ENCODE measurements around the gene CGREF1. TPM values are rescaled to one million over a fixed set of nuclear protein-coding genes. Genes with fewer than 3 reads are reported as not detected.
A peak's percentile ranks its signal among the peaks of the same experiment; 100 is the strongest.

CGREF1 gene
- total and polyA plus RNA-seq, 4 donors = 19.0 to 55.3 (median 35.4) TPM

- H3K36me3 ChIP-seq (ENCODE audit: control insufficient read depth, insufficient read depth, low read length) = peaks cover 39% of the 10 kb centered on the region
- no peak overlapping the region for H3K4me3 ChIP-seq (ENCODE audit: low read depth, low read length)
- no peak for DNase-seq (ENCODE audit: low read depth in 4 of 6, low spot score in 6 of 6)
- H3K27me3 ChIP-seq (ENCODE audit: control insufficient read depth, insufficient read depth, low read length) = no peaks in the 10 kb centered on the region
- H3K27ac ChIP-seq (ENCODE audit: low read depth, low read length) = no peak overlapping the region
- H3K9me3 ChIP-seq (ENCODE audit: control insufficient read depth, insufficient read depth, low read length) = no peaks in the 10 kb centered on the region
- peaks cover 17% of the 10 kb centered on the region for H3K4me1 ChIP-seq (ENCODE audit: control insufficient read depth, insufficient read depth, low read length)
- 69% methylated on average over 3 of the region's 3 CpGs for WGBS (ENCODE audit: insufficient coverage)
Measured at GRCh38 chr2:27096748-27097297, 22.1 kb downstream of the CGREF1 start.

DNA sequence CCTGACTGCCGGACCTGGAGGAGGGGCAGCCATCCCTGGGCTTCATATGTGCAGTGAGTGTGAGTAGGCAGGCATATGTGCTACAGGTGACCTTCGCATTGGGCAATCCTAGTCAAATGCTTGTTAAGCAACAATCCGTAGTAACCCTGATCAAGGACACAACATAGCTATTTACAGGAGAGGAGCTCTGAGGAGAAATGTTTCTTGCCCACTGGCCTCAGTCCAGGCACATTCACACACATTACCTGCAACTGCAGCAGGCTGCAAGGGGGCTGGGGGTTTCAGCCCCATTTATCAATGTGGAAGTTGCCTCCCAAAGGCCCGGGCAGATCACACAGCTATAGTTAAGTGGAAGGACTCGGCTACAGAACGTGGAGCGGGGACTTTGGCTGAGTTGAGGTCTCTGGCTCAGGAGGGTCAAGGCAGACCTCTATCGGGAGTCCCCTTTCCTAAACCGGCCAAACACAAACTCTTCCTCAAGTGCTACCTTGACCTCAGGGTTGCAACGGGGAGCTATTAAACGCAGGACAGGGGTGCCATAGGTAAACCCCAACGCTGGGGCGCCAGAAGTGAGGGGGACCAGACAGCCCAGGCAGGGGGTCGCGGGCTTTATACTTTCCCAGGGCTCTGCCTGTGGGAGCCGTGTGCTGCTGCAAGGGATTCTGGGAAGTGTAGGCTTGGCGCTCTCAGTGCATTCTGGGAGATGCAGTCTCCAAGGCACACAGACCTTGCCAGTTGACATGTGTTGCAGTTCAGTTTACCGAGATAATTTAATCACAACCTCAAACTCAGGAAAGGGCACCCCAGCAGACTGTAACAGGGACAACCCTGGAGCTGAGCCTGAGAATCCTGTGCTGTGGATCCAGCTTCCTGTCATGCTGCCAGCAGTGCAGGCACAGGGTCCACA, 22.9 kb downstream of the CGREF1 start:
- H3K27me3 ChIP-seq (ENCODE audit: control insufficient read depth, insufficient read depth, low read length) = no peaks in the 10 kb centered on the region
- H3K36me3 ChIP-seq (ENCODE audit: control insufficient read depth, insufficient read depth, low read length) = peaks cover 33% of the 10 kb centered on the region
- H3K4me1 ChIP-seq (ENCODE audit: control insufficient read depth, insufficient read depth, low read length) = peaks cover 18% of the 10 kb centered on the region
- 14% methylated on average over 14 of the region's 18 CpGs for WGBS (ENCODE audit: insufficient coverage)
- H3K4me3 ChIP-seq (ENCODE audit: low read depth, low read length) = peak overlapping the region; percentile 31
- DNase-seq (ENCODE audit: low read depth in 4 of 6, low spot score in 6 of 6) = peak in 4 of 6 donors; percentile 54 to 92 (median 78)
- H3K27ac ChIP-seq (ENCODE audit: low read depth, low read length) = no peak overlapping the region
- H3K9me3 ChIP-seq (ENCODE audit: control insufficient read depth, insufficient read depth, low read length) = no peaks in the 10 kb centered on the region

GRCh38 chr2:27095427-27095744, 23.5 kb downstream of the CGREF1 start:
- Histone ChIP-seq H3K27me3 (ENCODE audit: control insufficient read depth, insufficient read depth, low read length) (no peaks in the 10 kb centered on the region), H3K4me3 (ENCODE audit: low read depth, low read length) (no peak overlapping the region), H3K4me1 (ENCODE audit: control insufficient read depth, insufficient read depth, low read length) (peaks cover 18% of the 10 kb centered on the region), H3K36me3 (ENCODE audit: control insufficient read depth, insufficient read depth, low read length) (peaks cover 29% of the 10 kb centered on the region), H3K9me3 (ENCODE audit: control insufficient read depth, insufficient read depth, low read length) (no peaks in the 10 kb centered on the region), H3K27ac (ENCODE audit: low read depth, low read length) (no peak overlapping the region)
- WGBS (ENCODE audit: insufficient coverage) = 86% methylated on average over 2 of the region's 2 CpGs
- no peak for DNase-seq (ENCODE audit: low read depth in 4 of 6, low spot score in 6 of 6)

- DNase-seq (ENCODE audit: low read depth in 4 of 6, low spot score in 6 of 6) = no peak
- Histone ChIP-seq H3K36me3 (ENCODE audit: control insufficient read depth, insufficient read depth, low read length) (peaks cover 21% of the 10 kb centered on the region), H3K4me1 (ENCODE audit: control insufficient read depth, insufficient read depth, low read length) (peaks cover 20% of the 10 kb centered on the region), H3K27ac (ENCODE audit: low read depth, low read length) (no peak overlapping the region), H3K27me3 (ENCODE audit: control insufficient read depth, insufficient read depth, low read length) (no peaks in the 10 kb centered on the region), H3K9me3 (ENCODE audit: control insufficient read depth, insufficient read depth, low read length) (no peaks in the 10 kb centered on the region), H3K4me3 (ENCODE audit: low read depth, low read length) (no peak overlapping the region)
- 92% methylated on average over 19 of the region's 24 CpGs for WGBS (ENCODE audit: insufficient coverage)
Measured at GRCh38 chr2:27094353-27094984, 24.5 kb downstream of the CGREF1 start.

DNA sequence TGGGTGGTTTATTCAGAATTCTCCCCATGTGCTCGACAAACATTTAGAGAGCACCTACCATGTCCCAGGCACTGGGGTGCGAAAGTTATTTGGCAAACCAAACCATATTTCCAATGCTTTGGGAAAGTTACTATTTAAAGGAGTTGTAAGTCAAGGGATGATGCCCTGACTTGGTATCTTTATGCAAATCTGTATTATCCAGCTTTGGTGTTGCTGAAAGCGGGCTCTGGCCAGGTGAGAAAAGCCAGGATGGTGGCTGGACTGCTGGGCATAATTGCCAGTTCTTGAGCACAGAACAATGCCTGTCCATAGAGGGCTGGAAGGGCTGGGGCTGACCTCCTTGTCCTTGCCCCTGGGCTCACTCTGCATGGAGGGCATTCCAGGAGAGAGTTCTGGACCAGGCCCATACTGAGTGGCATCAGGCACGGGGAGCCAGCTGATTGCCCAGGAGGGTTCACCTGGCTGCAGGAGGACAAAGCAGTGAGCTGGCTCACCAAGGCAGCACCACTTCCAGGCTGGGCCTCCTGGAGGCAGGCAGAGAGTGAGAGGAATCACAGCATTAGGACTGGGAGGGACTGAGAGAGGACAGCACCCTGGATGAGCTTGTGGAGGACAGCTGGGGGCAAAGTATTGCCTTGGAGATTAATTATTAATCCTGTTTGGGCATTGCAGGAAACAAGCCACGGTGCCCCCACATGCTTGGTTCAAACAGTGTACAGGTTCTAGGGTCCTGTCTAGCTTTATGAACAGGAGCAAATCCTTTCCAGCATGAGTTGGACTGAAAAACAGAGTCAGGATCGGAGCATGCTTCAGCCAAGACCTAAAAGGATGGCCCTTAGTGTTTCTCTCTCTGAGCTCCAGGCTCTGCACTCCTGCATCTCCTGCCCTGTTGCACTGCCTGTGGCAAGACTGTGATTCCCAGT, 25.2 kb downstream of the CGREF1 start:
- 83% methylated on average over 4 of the region's 6 CpGs for WGBS (ENCODE audit: insufficient coverage)
- peaks cover 17% of the 10 kb centered on the region for H3K36me3 ChIP-seq (ENCODE audit: control insufficient read depth, insufficient read depth, low read length)
- H3K27ac ChIP-seq (ENCODE audit: low read depth, low read length) = no peak overlapping the region

DNA sequence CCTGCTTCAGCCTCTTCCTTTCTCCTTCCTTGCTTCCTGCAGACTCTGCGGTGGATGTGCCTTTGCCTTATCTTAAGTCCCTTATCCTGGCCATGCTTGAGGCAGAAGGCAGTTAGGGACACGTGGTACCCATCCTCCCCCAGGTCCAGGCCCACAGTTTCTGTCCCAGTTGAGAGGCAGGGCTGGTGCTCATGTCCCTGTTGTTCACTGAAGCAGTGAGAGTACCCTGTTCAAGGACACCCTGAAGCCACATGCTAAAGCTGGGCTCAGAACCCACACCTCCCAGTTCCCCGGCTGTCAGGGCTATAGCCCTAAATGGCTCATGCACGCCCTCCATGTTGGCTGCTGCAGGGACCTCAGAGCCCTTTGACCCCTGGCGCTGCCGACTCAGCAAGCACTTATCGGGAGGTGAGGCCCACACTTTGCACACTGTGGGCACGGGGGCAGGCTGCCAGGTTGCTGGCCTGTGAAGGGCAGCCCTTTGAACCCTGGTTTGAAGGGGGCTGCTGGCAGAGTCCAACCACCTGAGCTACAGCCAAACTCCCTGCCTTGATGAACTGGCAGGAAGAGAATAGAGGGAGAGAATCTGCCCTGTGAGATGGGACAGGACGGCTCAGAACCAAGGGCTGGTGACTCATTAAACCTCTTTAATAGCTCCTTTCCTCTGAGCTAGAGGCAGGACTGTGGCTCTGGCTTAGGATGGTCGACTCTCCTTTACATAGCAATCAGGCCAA, 26.1 kb downstream of the CGREF1 start:
- Histone ChIP-seq H3K36me3 (ENCODE audit: control insufficient read depth, insufficient read depth, low read length) (peaks cover 17% of the 10 kb centered on the region), H3K27ac (ENCODE audit: low read depth, low read length) (no peak overlapping the region), H3K9me3 (ENCODE audit: control insufficient read depth, insufficient read depth, low read length) (no peaks in the 10 kb centered on the region), H3K27me3 (ENCODE audit: control insufficient read depth, insufficient read depth, low read length) (no peaks in the 10 kb centered on the region), H3K4me3 (ENCODE audit: low read depth, low read length) (no peak overlapping the region), H3K4me1 (ENCODE audit: control insufficient read depth, insufficient read depth, low read length) (peaks cover 26% of the 10 kb centered on the region)
- no peak for DNase-seq (ENCODE audit: low read depth in 4 of 6, low spot score in 6 of 6)
- 76% methylated on average over 10 of the region's 10 CpGs for WGBS (ENCODE audit: insufficient coverage)

More for the DNA sequence above, 25.2 kb downstream of the CGREF1 start:
- no peak overlapping the region for H3K4me3 ChIP-seq (ENCODE audit: low read depth, low read length)
- no peaks in the 10 kb centered on the region for H3K9me3 ChIP-seq (ENCODE audit: control insufficient read depth, insufficient read depth, low read length)
- no peaks in the 10 kb centered on the region for H3K27me3 ChIP-seq (ENCODE audit: control insufficient read depth, insufficient read depth, low read length)
- H3K4me1 ChIP-seq (ENCODE audit: control insufficient read depth, insufficient read depth, low read length) = peaks cover 26% of the 10 kb centered on the region
- DNase-seq (ENCODE audit: low read depth in 4 of 6, low spot score in 6 of 6) = no peak

DNA sequence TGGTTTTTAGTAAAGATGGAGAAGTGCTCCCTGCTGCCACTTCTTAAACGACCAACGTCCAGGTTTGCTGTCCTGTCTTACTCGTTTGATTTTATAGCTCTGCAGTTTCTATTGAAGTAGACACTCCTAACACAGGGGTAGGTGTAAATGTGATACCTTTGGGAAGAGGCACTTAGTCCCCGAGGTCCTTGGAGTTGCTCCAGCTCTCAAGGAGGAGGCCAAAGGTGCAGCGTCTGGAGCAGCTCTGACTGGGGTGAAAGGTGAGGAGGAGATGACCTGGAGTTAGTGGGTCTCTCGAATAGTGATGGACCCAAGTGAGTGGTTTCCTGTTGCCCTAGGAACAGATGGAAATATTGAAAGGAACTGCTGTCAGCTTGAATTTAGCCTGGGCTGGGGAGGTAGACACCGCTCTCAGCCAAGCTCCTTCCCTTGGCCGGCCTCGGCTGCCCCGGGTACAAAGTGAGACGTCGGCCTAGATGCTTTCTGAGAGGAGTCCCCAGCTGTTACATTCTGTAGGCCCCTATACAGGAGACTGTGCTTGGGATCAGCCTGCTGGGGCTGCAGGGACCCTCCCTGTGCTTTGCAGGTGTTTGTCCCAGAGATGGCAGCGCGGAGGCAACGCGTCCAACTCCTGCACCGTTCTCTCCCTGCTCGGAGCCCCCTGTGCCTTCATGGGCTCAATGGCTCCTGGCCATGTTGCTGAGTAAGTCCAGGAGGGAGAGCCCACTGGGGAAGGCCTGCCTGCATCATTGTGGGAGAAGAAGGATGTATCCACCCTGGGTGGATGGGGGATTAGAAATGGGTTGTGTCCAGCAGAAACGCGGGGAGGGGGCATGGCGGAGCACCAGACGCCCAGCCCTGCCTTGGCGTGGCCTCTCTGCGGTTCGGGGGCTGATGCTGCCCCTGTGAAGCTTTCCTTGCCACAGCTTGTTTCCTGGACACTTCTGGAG, 26.9 kb downstream of the CGREF1 start:
- H3K4me3 ChIP-seq (ENCODE audit: low read depth, low read length) = no peak overlapping the region
- DNase-seq (ENCODE audit: low read depth in 4 of 6, low spot score in 6 of 6) = no peak
- H3K36me3 ChIP-seq (ENCODE audit: control insufficient read depth, insufficient read depth, low read length) = peaks cover 13% of the 10 kb centered on the region
- H3K27ac ChIP-seq (ENCODE audit: low read depth, low read length) = no peak overlapping the region
- H3K27me3 ChIP-seq (ENCODE audit: control insufficient read depth, insufficient read depth, low read length) = no peaks in the 10 kb centered on the region
- H3K4me1 ChIP-seq (ENCODE audit: control insufficient read depth, insufficient read depth, low read length) = peaks cover 30% of the 10 kb centered on the region
- no peaks in the 10 kb centered on the region for H3K9me3 ChIP-seq (ENCODE audit: control insufficient read depth, insufficient read depth, low read length)
- 74% methylated on average over 25 of the region's 25 CpGs for WGBS (ENCODE audit: insufficient coverage)

All from spinal cord (tissue), 10 donors.